ENCODE data around the gene PRKG1. TPM values are rescaled to one million over a fixed set of nuclear protein-coding genes. Genes with fewer than 3 reads are reported as not detected.

Gene PRKG1
- total RNA-seq, 2 experiments from 2014 or later, result not detected

DNA sequence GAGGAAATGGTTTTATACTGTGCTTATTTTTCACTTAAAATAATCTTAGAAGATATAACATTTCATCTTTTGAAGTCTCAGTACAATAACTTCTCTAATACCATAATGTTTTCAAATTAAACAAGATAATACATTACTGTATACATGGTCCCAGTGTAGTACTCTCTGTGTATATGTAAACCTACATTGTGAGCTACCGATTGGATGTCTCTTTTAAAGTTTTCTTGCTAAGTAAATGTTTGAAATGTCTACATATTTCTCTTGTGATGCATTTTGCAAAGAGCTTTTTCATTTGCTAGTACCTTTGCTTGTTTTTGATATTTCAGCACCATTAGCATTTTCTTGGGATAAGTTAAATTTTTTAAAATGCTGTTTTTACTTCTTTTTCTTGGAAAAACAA lies 94.8 kb downstream of the PRKG1 start:
- Mint-ChIP-seq H3K4me3 (no peak overlapping the region), H3K36me3 (no peaks in the 10 kb centered on the region), H3K27ac (no peak overlapping the region), H3K27me3 (no peaks in the 10 kb centered on the region), H3K4me1 (ENCODE audit: low read depth) (no peaks in the 10 kb centered on the region), H3K9me3 (no peaks in the 10 kb centered on the region)
- POLR2A ChIA-PET, result no interaction called here
- CTCF ChIA-PET, result no interaction called here
- intact Hi-C loops (cut with micrococcal nuclease), result no loop called here
- no peak for DNase-seq

DNA sequence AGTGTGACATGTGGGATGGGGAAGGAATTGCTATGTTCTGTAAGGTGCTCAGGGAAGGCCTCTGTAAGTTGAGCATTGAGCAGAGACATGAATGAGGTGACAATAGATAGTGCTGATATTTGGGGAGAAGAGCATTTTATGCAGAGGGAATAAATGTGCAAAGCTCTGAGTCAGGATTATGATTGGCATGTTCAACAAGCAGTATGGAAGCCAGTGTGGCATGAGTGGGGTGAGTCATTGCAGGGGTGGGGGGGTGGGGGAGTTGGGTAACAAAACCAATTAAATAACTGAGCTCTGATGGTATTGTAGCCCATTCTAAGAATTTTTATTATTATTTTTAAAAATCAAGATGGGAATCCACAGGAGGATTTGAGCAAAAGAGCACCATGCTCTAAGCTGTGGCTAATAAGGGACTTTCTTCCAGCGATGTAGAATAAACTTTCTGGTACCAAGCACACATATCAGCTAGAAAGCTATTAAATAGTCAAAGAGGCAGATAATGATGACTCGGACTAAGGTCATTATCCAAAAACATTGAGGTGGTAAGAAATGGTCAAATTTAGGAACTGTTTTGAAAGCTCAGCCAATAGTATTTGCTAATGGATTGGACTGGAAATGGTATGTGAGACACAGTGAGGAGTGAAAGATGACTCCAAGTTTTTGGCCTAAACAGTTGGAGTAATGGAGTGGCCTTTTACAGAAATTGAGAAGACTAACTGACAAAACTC lies 96.4 kb downstream of the PRKG1 start:
- Mint-ChIP-seq H3K27me3 (no peaks in the 10 kb centered on the region), H3K4me1 (ENCODE audit: low read depth) (no peaks in the 10 kb centered on the region), H3K36me3 (no peaks in the 10 kb centered on the region), H3K27ac (no peak overlapping the region), H3K4me3 (no peak overlapping the region), H3K9me3 (no peaks in the 10 kb centered on the region)
- DNase-seq, result no peak
- CTCF ChIA-PET, result no interaction called here
- intact Hi-C loops (cut with micrococcal nuclease), result no loop called here
- POLR2A ChIA-PET, result no interaction called here

DNA sequence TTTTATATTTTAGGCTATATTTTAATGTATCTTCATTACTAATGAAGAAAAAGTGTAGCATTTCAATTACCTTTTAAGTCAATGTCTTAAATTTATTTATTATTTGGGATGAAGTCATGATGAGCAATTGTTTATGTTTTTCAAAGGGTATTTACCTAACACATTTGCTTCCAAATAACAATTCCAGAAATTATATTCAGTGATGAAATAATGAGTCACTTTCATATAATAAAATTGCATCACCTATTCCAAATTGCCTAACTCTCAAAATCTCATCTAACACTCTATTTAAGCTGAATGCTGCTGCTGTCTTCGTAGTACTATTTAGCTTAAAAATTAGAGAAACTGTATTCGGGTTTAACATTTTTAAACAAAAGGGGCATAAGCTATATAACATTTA lies 97.7 kb downstream of the PRKG1 start:
- DNase-seq, result no peak
- Mint-ChIP-seq H3K4me1 (ENCODE audit: low read depth) (no peaks in the 10 kb centered on the region), H3K9me3 (no peaks in the 10 kb centered on the region), H3K27ac (no peak overlapping the region), H3K36me3 (no peaks in the 10 kb centered on the region), H3K27me3 (no peaks in the 10 kb centered on the region), H3K4me3 (no peak overlapping the region)
- intact Hi-C loops (cut with micrococcal nuclease), result no loop called here
- CTCF ChIA-PET, result no interaction called here
- POLR2A ChIA-PET, result no interaction called here

DNA sequence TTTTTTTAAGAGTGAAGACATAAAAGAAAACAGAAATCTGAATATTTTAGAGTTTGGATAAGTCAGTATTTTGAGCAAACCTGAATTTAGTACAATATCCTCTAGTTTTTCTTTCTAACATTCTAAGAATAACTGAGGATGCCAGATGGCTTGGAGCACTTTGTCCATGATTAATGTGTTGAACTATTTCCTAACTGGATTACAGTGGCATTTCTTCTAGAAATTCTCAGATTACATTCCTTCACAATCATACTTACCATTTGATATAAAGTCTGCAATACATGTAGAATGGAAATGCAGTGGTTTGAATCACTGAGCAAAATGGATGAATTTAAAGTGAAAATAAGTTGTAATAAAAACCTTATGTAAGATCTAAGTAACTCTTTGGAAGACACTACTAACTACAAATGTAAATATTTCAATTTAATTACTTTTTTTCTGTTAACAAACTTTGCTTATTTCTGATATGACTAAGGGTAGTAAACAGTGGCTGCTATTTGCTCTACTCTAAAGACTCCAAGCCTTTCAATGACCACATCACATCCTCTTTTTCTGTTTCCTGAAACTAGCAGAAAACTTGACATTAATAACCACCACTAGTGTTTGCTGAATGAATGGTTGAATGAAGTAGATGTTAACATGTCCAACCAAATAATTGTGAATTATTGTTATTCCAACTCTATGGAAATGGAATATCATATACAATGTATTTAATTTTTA lies 102.8 kb downstream of the PRKG1 start:
- DNase-seq, result no peak
- no peaks in the 10 kb centered on the region for H3K4me1 Mint-ChIP-seq (ENCODE audit: low read depth)
- H3K27me3 Mint-ChIP-seq, result no peaks in the 10 kb centered on the region
- no peaks in the 10 kb centered on the region for H3K9me3 Mint-ChIP-seq
- H3K36me3 Mint-ChIP-seq, result no peaks in the 10 kb centered on the region
- POLR2A ChIA-PET, result no interaction called here
- no peak overlapping the region for H3K27ac Mint-ChIP-seq
- CTCF ChIA-PET, result no interaction called here
- no peak overlapping the region for H3K4me3 Mint-ChIP-seq
- intact Hi-C loops (cut with micrococcal nuclease), result no loop called here

DNA sequence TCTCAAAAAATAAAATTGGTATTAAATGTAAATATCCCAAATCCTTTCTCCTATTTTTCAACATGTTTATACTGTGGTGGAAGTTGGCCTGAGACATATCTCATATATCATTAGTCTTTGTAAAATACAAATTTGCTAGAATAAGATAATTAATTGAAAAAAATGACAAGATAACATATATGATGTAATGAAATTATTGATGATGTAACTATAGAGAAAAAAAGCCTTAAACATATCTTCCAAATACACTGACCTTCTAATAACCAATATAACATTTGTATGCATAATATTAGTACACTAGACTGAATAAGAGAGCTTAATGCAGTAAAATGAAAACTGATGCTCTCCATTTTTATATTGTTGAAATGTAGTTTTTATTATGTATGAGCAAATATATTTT lies 104.3 kb downstream of the PRKG1 start:
- no peaks in the 10 kb centered on the region for H3K36me3 Mint-ChIP-seq
- POLR2A ChIA-PET, result no interaction called here
- no peak for DNase-seq
- H3K27ac Mint-ChIP-seq, result no peak overlapping the region
- CTCF ChIA-PET, result no interaction called here
- no peaks in the 10 kb centered on the region for H3K4me1 Mint-ChIP-seq (ENCODE audit: low read depth)
- no peak overlapping the region for H3K4me3 Mint-ChIP-seq
- H3K9me3 Mint-ChIP-seq, result no peaks in the 10 kb centered on the region
- no peaks in the 10 kb centered on the region for H3K27me3 Mint-ChIP-seq
- intact Hi-C loops (cut with micrococcal nuclease), result no loop called here

DNA sequence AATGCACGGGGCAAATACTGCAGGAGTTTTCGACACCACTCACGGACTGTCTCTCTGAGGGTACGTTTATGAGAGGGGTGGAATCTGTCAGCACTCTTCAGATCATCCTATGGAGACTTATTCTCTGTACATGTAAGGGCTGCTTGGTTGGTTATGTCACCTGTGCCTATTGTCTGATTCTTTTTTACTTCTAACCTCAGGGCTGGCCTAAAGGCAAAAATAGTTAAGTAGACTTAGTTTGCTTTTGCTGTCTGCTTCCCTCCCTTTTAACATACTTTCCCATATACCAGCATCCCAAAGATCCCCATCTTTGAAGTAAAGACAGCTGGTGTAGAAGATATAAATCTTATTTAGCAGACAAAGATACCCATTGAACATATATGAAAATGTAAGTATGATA lies 105.9 kb downstream of the PRKG1 start:
- Mint-ChIP-seq H3K27me3 (no peaks in the 10 kb centered on the region), H3K9me3 (no peaks in the 10 kb centered on the region), H3K27ac (no peak overlapping the region), H3K4me3 (no peak overlapping the region), H3K36me3 (no peaks in the 10 kb centered on the region), H3K4me1 (ENCODE audit: low read depth) (no peaks in the 10 kb centered on the region)
- POLR2A ChIA-PET, result no interaction called here
- intact Hi-C loops (cut with micrococcal nuclease), result no loop called here
- CTCF ChIA-PET, result no interaction called here
- DNase-seq, result no peak

DNA sequence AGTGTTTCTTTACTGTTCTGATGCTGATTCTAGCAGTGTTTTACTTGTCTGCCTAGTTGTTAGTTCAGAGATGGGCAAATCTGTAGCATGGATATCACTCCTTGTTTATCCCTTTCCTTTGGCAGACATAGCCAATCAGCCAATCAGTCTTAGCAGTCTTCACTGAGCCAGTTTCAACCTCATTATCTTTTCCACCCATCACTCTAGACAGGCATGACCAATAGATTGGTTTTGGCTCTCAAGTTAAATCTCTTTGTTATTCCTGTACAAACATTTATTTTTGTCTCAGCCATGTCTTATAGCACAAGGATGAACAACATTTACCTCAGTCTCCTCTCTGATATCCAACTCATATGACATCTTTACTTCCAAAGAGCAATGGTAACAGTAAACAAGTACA lies 109.5 kb downstream of the PRKG1 start:
- no peak overlapping the region for H3K4me3 Mint-ChIP-seq
- H3K27ac Mint-ChIP-seq, result no peak overlapping the region
- H3K27me3 Mint-ChIP-seq, result no peaks in the 10 kb centered on the region
- no peaks in the 10 kb centered on the region for H3K9me3 Mint-ChIP-seq
- POLR2A ChIA-PET, result no interaction called here
- intact Hi-C loops (cut with micrococcal nuclease), result no loop called here
- no peak for DNase-seq
- H3K4me1 Mint-ChIP-seq (ENCODE audit: low read depth), result no peaks in the 10 kb centered on the region
- H3K36me3 Mint-ChIP-seq, result no peaks in the 10 kb centered on the region
- CTCF ChIA-PET, result no interaction called here

DNA sequence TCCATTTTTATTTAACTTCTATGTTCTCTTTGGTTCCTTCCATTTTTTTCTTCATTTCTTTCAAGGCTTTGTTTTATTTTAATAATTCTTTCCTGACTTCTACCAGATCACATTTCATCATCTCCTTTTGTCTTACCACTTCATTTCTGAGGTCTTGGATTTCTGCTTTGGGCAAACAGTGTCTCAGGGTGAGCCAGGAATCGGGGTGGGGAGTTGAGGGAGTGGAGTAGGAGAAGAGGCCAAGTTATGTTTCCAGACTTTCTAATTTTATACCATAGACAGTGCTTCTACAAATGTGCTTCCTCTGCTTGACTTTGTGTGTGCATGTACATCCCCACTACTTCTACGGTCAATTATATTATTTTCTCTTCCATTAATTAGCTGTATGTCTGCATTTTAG lies 112.1 kb downstream of the PRKG1 start:
- no peak for DNase-seq
- intact Hi-C loops (cut with micrococcal nuclease), result no loop called here
- ChIA-PET CTCF (no interaction called here), POLR2A (no interaction called here)
- no peak overlapping the region for H3K4me3 Mint-ChIP-seq
- H3K27ac Mint-ChIP-seq, result no peak overlapping the region
- H3K27me3 Mint-ChIP-seq, result no peaks in the 10 kb centered on the region
- no peaks in the 10 kb centered on the region for H3K9me3 Mint-ChIP-seq
- H3K4me1 Mint-ChIP-seq (ENCODE audit: low read depth), result no peaks in the 10 kb centered on the region
- H3K36me3 Mint-ChIP-seq, result no peaks in the 10 kb centered on the region

DNA sequence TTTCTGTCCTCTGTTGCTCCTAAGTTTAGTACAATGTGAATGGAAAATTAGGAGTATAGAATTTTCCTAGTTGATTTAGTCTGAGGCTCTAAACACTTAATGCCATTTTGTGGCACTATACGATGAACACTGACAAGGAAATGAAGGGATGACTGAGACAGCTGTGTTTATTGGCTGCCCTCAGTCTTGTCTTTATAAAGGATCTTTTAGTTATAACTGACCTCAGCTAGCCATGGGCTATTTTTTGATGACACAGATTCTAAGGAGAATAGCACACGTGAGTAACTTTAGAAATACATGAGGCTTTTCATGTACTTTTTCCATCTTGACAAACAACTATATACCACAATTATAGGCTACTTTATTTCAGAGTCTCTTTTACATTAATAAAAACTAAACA lies 113.7 kb downstream of the PRKG1 start:
- H3K9me3 Mint-ChIP-seq, result no peaks in the 10 kb centered on the region
- H3K27ac Mint-ChIP-seq, result no peak overlapping the region
- intact Hi-C loops (cut with micrococcal nuclease), result no loop called here
- no peaks in the 10 kb centered on the region for H3K4me1 Mint-ChIP-seq (ENCODE audit: low read depth)
- H3K4me3 Mint-ChIP-seq, result no peak overlapping the region
- POLR2A ChIA-PET, result no interaction called here
- CTCF ChIA-PET, result no interaction called here
- no peaks in the 10 kb centered on the region for H3K36me3 Mint-ChIP-seq
- DNase-seq, result no peak
- H3K27me3 Mint-ChIP-seq, result no peaks in the 10 kb centered on the region

DNA sequence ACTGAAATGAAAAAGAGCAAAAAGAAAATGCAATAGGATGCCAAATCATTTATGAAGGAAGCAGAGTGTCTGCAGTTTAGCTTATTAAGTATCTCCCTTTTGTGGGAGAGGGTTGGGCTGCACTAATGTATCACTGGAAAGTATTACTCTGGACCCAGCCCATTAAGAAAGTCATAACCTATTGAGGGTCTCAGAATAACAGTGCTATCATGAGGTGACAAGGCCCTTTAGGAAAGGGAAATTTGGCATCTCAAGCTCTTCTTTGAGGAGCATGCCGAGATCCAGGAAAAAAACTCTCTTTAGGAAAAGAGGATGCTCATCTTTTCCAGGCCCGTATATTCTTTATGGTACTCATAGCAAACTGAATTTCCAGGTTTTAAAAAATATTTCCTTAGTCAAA lies 114.6 kb downstream of the PRKG1 start:
- Mint-ChIP-seq H3K4me3 (no peak overlapping the region), H3K27me3 (no peaks in the 10 kb centered on the region), H3K9me3 (no peaks in the 10 kb centered on the region), H3K4me1 (ENCODE audit: low read depth) (no peaks in the 10 kb centered on the region), H3K27ac (no peak overlapping the region), H3K36me3 (no peaks in the 10 kb centered on the region)
- intact Hi-C loops (cut with micrococcal nuclease), result no loop called here
- DNase-seq, result no peak
- ChIA-PET POLR2A (no interaction called here), CTCF (no interaction called here)

DNA sequence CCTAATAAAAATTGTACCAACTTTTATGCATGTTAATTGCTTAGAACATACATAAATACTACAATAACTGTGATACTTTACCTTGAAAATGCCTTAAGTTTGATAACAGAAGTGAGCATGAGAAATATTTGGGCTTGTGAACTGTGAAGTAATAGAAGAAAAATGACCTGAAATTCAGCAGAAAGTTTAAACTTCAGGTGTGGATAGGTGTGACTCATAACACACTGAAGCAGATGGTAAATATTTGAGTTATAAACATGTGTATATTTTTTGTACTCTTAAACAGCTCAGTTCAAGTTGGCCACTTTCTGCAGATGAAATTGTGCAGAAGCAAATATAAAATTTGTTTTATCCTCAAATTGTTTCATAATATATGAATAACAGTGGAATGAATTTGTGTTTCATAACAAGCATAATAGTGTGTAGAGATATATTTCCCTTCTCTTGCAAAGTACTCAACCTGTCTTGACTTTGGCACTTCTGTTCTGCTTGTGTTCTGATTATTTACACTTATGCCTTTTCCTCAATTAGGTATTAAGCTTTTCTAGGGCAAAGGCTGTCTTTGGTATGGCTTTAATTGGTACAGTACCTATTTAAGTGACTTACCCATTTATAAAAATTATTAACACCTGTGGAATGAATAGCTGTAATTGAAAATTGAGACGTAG lies 122.4 kb downstream of the PRKG1 start:
- no peaks in the 10 kb centered on the region for H3K4me1 Mint-ChIP-seq (ENCODE audit: low read depth)
- ChIA-PET CTCF (no interaction called here), POLR2A (no interaction called here)
- no peak overlapping the region for H3K27ac Mint-ChIP-seq
- DNase-seq, result no peak
- H3K36me3 Mint-ChIP-seq, result no peaks in the 10 kb centered on the region
- H3K27me3 Mint-ChIP-seq, result no peaks in the 10 kb centered on the region
- intact Hi-C loops (cut with micrococcal nuclease), result no loop called here
- H3K9me3 Mint-ChIP-seq, result no peaks in the 10 kb centered on the region
- no peak overlapping the region for H3K4me3 Mint-ChIP-seq

DNA sequence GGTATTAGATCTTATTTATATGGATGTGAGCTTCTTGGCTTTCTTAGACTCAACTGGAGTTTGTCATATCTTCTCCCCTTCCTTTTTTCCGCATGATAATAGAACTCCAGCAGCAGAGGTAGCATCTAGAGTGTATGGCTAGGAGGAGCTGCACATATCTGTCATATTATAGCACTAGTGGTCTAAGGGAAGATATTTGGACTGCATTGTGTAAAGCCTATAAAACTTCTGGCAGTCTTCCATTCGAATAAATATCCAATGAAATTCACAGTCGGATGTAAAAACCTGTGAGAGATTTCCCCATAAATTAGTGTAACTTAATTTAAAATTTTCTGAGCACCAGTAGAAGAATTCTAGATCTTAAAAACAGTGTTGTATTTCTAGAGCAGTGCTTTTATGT lies 123.9 kb downstream of the PRKG1 start:
- Mint-ChIP-seq H3K4me3 (no peak overlapping the region), H3K4me1 (ENCODE audit: low read depth) (no peaks in the 10 kb centered on the region), H3K27ac (no peak overlapping the region), H3K27me3 (no peaks in the 10 kb centered on the region), H3K9me3 (no peaks in the 10 kb centered on the region), H3K36me3 (no peaks in the 10 kb centered on the region)
- ChIA-PET POLR2A (interaction anchor here (0.6 kb wide), 1 partner anchor 674 kb away, joined by 3 read pairs; no protein-coding TSS in a partner anchor), CTCF (interaction anchor here (0.6 kb wide), 1 partner anchor 122 kb away, joined by 3 read pairs; no protein-coding TSS in a partner anchor)
- no peak for DNase-seq
- intact Hi-C loops (cut with micrococcal nuclease), result no loop called here

DNA sequence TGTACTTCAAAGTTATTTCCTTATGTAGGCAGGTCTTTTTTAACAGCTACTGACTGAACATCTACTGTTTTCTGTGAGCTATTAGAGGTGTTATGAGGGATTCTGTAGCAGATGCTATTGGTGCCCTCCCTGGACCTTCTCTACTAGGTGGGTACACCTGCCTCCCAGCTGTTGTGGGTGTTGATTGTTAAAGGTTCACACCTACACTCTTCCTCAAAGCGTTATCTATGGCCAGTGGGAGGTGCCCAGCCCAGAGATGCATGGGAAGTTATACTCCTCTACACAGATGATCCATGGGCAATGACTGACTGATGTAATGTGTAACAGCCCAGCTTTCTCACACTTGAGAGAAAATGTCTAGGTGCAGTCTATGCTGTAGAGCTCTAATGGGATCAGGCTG lies 127.7 kb downstream of the PRKG1 start:
- no peak overlapping the region for H3K27ac Mint-ChIP-seq
- no peaks in the 10 kb centered on the region for H3K27me3 Mint-ChIP-seq
- H3K4me3 Mint-ChIP-seq, result no peak overlapping the region
- no peaks in the 10 kb centered on the region for H3K36me3 Mint-ChIP-seq
- intact Hi-C loops (cut with micrococcal nuclease), result no loop called here
- CTCF ChIA-PET, result no interaction called here
- no peak for DNase-seq
- POLR2A ChIA-PET, result no interaction called here
- H3K9me3 Mint-ChIP-seq, result no peaks in the 10 kb centered on the region
- no peaks in the 10 kb centered on the region for H3K4me1 Mint-ChIP-seq (ENCODE audit: low read depth)
